ENCODE measurements around the gene SECTM1.
"Not testable (repeated sequence)": the region's sequence is repeated elsewhere in the genome, so short reads cannot be mapped to it uniquely, and the experiment has no call there.

The SECTM1 gene

DNA sequence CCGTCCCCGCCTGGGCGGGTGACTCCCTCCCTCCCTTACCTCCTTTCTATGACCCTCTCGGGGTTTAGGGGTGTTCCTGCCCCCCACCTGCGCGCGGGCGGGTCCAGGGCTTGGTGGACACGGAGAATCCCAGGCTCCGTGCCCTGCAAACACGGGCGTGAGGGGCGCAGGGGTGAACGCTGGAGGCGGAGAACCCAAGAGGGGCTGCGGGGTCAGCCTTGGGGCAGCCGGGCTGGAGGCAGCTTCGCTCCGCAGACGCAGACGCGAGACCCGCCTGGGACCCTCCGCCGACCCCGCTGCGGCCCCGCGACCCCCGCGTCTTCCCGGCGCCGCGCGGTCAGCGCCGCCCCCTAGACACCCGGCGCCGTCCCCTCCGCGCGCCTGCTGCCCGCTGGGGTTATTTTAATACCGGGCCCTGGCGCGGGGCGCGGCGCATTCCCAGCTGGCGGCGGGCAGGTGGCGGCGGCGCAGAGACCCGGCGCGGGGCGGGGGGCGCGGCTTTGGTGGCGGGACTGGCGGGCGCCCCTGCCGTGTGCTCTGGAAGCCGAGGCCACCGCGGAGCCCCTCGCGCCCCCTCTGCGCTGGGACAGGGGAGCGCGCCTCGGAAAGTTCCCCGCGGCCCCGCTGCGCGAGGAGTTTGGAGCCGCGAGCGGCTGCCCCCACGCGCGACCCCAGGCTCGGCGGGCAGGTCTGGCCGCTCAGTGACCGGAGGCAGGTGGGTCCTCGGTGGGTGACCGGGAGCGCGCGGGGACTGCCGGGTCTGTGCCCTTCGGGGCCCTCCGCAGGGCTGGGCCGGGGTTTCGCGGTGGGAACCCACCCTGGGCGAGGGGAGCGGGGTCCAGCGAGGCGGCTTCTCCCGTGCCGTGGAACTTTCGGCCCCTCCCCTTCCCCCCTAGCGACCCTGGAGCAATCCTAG lies 38.0 kb upstream of the SECTM1 start, which contains the start of gene UTS2R:
TSS of gene UTS2R (plus strand) at position 433 of the 916 bp plus-strand sequence. CDS start 2,560 bp downstream, outside the sequence.
- peak within 1 kb of the TSS in 4 of 11 experiments; percentile 40 to 50 (median 44); a peak in 7 of 22 replicates for H3K27ac ChIP-seq
- peak within 1 kb of the TSS; percentile 74 to 97 (median 86) for H3K4me2 ChIP-seq
- H3K4me3 ChIP-seq: peak within 1 kb of the TSS; percentile 28 to 54 (median 42); a peak in 19 of 20 replicates
- H3K27me3 ChIP-seq: peaks cover 40 to 80% (median 58%) of the 10 kb centered on the region in 11 experiments
- H3K9ac ChIP-seq: peak within 1 kb of the TSS in 9 of 11 experiments; percentile 4 to 67 (median 33); a peak in 13 of 22 replicates
- no peak for TF ChIP-seq Cebpa-rat (IDR thresholded peaks at IDR 0.05)
- H3K4me1 ChIP-seq: peaks cover 42 to 54% (median 47%) of the 10 kb centered on the region in 10 experiments
- no peaks in the 10 kb centered on the region; a peak in 1 of 22 replicates for H3K9me3 ChIP-seq (replicated peaks in 1 of 11)
- H4K20me1 ChIP-seq: peaks cover 0 to 28% (median 11%) of the 10 kb centered on the region in 11 experiments; a peak in 8 of 22 replicates
- H3K36me3 ChIP-seq: no peaks in the 10 kb centered on the region

DNA sequence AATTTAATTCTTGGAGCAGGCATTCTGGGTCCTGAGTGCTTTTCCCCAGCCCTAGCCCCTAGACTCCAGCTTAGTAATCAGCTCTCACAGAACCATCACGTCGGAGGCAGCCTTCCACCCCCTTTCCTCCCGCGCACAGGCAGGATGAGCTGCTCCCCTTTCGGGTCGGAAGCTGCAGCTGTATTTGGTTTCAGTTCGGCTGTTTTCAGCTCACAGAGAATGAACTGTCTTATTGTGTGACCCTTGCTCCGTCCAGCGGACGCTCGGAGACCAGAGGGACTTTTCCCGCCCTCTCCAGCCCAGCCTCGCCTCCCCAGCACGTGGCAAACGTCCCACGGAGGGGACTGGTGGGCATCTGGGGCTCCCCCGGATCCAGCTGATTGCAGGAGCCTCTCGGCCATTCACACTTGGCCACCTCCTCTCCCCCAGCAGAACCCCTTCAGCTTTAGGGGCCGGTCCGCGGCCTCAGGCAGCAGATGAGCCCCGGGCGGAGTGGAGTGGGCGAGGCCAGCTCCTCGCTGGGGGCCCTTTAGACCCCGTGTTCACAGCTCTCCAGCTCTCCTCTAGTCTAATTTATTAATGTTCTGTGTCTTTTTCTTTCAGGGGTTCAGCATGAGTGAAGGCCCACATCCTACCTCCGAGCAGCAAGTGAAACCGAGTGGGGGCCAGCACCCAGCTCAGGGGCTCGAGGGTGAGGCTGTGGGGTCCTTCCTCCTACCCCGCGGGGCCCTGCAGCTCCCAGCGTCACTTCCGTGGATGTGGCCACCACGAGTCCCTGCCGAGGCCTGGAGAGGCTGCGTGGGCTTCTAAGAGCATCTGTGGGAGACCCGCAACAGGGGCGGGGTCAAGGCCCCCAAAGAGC lies 37.1 kb upstream of the SECTM1 start:
- Histone ChIP-seq H3K4me2 (peak overlapping the region; percentile 74 to 97 (median 86)), H3K9me3 (replicated peaks in 1 of 11) (no peaks in the 10 kb centered on the region; a peak in 1 of 22 replicates), H3K9ac (peak overlapping the region in 9 of 11 experiments; percentile 4 to 67 (median 33); a peak in 13 of 22 replicates), H3K4me3 (peak overlapping the region; percentile 28 to 54 (median 42); a peak in 19 of 20 replicates), H3K27ac (peak overlapping the region in 4 of 11 experiments; percentile 40 to 50 (median 44); a peak in 7 of 22 replicates), H3K4me1 (peaks cover 42 to 58% (median 47%) of the 10 kb centered on the region in 10 experiments), H3K27me3 (peaks cover 37 to 73% (median 58%) of the 10 kb centered on the region in 11 experiments), H3K36me3 (no peaks in the 10 kb centered on the region), H4K20me1 (peaks cover 0 to 28% (median 11%) of the 10 kb centered on the region in 11 experiments; a peak in 8 of 22 replicates)
- no peak for TF ChIP-seq Cebpa-rat (IDR thresholded peaks at IDR 0.05)

DNA sequence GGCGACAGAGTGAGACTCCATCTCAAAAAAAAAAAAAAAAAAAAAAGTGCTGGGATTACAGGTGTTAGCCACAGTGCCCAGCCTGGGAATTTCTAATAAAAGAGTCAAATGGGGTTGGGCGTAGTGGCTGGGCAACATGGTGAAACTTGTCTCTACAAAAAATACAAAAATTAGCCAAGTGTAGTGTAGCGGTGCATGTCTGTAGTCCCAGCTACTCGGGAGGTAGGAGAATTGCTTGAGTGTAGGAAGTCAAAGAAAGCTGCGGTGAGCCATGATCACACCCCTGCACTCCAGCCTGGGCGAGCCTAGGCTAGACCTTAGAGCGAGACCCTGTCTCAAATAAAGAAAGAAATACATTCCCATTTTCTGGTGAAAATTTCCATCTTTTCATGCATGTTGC lies 35.6 kb upstream of the SECTM1 start:
- H3K9me3 ChIP-seq (replicated peaks in 1 of 11): no peaks in the 10 kb centered on the region; a peak in 1 of 22 replicates
- no peak overlapping the region for H3K4me3 ChIP-seq
- no peak overlapping the region for H3K27ac ChIP-seq
- TF ChIP-seq Cebpa-rat (IDR thresholded peaks at IDR 0.05): no peak
- peaks cover 37 to 58% (median 50%) of the 10 kb centered on the region in 11 experiments for H3K27me3 ChIP-seq
- H3K4me2 ChIP-seq: peak overlapping the region in 4 of 11 experiments; percentile 11 to 86 (median 84); a peak in 4 of 22 replicates
- peaks cover 42 to 61% (median 46%) of the 10 kb centered on the region in 10 experiments for H3K4me1 ChIP-seq
- H4K20me1 ChIP-seq: peaks cover 0 to 28% (median 10%) of the 10 kb centered on the region in 11 experiments; a peak in 8 of 22 replicates
- H3K9ac ChIP-seq: no peak overlapping the region
- H3K36me3 ChIP-seq: no peaks in the 10 kb centered on the region

- Histone ChIP-seq H3K9ac (no peak overlapping the region), H3K4me2 (no peak overlapping the region), H3K27ac (no peak overlapping the region), H3K4me3 (no peak overlapping the region), H3K36me3 (no peaks in the 10 kb centered on the region), H3K4me1 (peaks cover 30 to 49% (median 35%) of the 10 kb centered on the region in 10 experiments), H3K27me3 (peaks cover 37 to 47% (median 40%) of the 10 kb centered on the region in 11 experiments), H4K20me1 (peaks cover 0 to 22% (median 10%) of the 10 kb centered on the region in 11 experiments; a peak in 8 of 22 replicates), H3K9me3 (replicated peaks in 1 of 11) (no peaks in the 10 kb centered on the region; a peak in 1 of 22 replicates)
- TF ChIP-seq Cebpa-rat (IDR thresholded peaks at IDR 0.05): no peak
Measured at GRCh38 chr17:82367724-82368524, 34.4 kb upstream of the SECTM1 start.

DNA sequence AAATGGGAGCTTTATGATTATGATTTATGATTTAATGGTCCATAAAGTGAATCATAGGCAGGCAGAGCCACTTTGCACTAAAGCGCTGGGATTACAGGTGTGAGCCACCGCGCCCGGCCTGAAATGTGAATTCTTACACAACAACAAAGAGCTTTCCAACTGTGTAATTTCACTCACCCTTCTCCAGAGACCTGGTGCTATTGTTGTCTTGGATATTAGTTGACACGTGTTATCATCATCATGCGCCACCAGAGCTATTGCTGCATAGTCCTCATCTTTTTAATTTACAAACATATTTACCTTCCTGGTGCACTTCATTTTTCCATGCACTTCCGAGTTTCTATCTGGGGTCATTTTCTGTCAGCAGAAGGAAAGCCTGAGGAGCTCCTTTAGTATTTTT lies 33.2 kb upstream of the SECTM1 start:
- Histone ChIP-seq H3K9ac (no peak overlapping the region), H3K9me3 (replicated peaks in 1 of 11) (no peaks in the 10 kb centered on the region; a peak in 1 of 22 replicates), H3K4me2 (no peak overlapping the region), H3K27ac (no peak overlapping the region), H3K36me3 (no peaks in the 10 kb centered on the region), H3K4me3 (no peak overlapping the region), H3K4me1 (peaks cover 19 to 37% (median 24%) of the 10 kb centered on the region in 10 experiments), H4K20me1 (peaks cover 0 to 19% (median under 1%) of the 10 kb centered on the region in 11 experiments; a peak in 6 of 22 replicates), H3K27me3 (peaks cover 27 to 35% (median 28%) of the 10 kb centered on the region in 11 experiments)
- TF ChIP-seq Cebpa-rat (IDR thresholded peaks at IDR 0.05): no peak

DNA sequence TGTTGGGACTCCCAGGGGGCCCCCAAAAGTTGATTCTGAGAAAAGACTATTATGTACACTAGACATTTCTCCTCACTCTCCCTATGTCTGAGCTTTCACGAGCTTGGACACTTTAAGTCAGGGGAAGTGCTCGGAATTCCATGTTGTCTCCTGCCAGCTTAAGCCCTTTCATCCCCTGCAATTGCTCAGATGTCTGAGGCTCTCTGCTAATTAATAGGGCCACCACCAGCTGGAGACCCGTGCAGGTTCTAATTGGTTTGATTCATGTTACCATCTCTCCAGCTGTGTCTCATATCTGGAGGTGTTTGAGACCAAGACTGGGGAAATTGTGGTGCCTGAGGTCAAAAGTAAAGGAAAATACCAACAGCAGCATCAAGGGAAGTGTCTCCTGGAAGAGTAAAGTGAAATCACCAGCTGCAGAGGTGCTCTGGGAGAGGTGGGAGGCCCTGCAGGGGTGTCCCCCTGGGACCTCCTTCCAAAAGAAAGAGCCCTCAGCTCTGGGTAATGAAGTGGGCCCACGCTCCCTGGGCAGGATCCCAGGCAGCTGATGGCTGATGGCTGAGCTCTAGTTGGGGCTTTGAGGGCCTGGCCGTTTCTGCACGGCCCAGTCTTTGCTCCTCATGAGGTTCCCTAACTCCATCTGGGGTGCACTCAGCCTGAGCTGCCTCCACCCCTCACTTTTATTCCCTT lies 32.2 kb upstream of the SECTM1 start:
- Histone ChIP-seq H3K36me3 (no peaks in the 10 kb centered on the region), H4K20me1 (peaks cover 0 to 9% (median 0%) of the 10 kb centered on the region in 11 experiments; a peak in 2 of 22 replicates), H3K9me3 (replicated peaks in 1 of 11) (no peaks in the 10 kb centered on the region), H3K4me1 (peaks cover 9 to 27% (median 14%) of the 10 kb centered on the region in 10 experiments), H3K27me3 (peaks cover 17 to 25% (median 18%) of the 10 kb centered on the region in 11 experiments), H3K4me3 (no peak overlapping the region), H3K27ac (no peak overlapping the region), H3K4me2 (peak overlapping the region in 4 of 11 experiments; percentile 22 to 49 (median 39); a peak in 8 of 22 replicates), H3K9ac (no peak overlapping the region)
- TF ChIP-seq Cebpa-rat (IDR thresholded peaks at IDR 0.05): no peak

DNA sequence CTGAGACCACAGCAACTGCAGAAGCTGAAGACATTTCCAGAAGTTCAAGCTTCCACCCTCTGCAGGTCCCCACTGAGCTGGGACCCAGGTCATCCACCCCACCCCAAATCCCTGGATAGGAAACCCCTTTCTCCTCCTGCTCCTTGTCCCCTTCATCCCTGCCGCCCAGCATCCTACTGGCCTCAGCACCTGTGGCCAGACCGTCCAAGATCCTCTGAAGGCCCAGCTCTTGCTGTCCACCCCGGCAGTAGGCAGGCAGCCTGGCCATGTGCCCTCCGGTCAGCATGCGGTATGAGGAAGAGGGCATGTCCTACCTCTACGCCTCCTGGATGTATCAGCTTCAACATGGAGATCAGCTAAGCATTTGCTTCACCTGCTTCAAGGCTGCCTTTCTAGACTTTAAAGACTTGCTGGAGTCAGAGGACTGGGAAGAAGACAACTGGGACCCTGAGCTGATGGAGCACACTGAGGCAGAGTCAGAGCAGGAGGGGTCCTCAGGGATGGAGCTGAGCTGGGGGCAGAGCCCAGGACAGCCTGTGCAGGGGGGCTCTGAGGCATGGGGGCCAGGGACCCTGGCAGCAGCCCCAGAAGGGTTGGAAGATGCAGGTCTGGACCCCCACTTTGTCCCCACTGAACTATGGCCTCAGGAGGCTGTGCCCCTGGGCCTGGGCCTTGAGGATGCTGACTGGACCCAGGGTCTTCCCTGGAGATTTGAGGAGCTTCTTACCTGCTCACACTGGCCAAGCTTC lies 28.5 kb upstream of the SECTM1 start:
- Histone ChIP-seq H3K27me3 (peaks cover 0 to 5% (median 0%) of the 10 kb centered on the region in 11 experiments; a peak in 3 of 22 replicates), H4K20me1 (peaks cover 0 to 8% (median 0%) of the 10 kb centered on the region in 11 experiments; a peak in 1 of 22 replicates), H3K4me1 (peaks cover 5 to 37% (median 20%) of the 10 kb centered on the region in 10 experiments; a peak in 18 of 20 replicates), H3K27ac (no peak overlapping the region), H3K9ac (no peak overlapping the region), H3K4me2 (no peak overlapping the region), H3K36me3 (no peaks in the 10 kb centered on the region), H3K9me3 (replicated peaks in 1 of 11) (peaks cover 0 to 5% (median 0%) of the 10 kb centered on the region in 11 experiments; a peak in 6 of 22 replicates), H3K4me3 (no peak overlapping the region)
- no peak for TF ChIP-seq Cebpa-rat (IDR thresholded peaks at IDR 0.05)

GRCh38 chr17:82359451-82360074 lies 26.0 kb upstream of the SECTM1 start:
- peak overlapping the region in 2 of 11 experiments; percentile 43 to 63; a peak in 3 of 22 replicates for H3K27ac ChIP-seq
- H3K4me3 ChIP-seq; H3K27me3 ChIP-seq; H3K36me3 ChIP-seq; H3K9me3 ChIP-seq (replicated peaks in 1 of 11); H4K20me1 ChIP-seq; H3K9ac ChIP-seq: not testable (repeated sequence)
- peak overlapping the region in 10 of 11 experiments; percentile 20 to 73 (median 62); a peak in 18 of 22 replicates for H3K4me2 ChIP-seq
- peaks cover 5 to 42% (median 24%) of the 10 kb centered on the region in 10 experiments; a peak in 18 of 20 replicates for H3K4me1 ChIP-seq
